ENCODE results near the gene ZIM2.
A peak's percentile ranks its signal among the peaks of the same experiment; 100 is the strongest.

The ZIM2 gene

DNA sequence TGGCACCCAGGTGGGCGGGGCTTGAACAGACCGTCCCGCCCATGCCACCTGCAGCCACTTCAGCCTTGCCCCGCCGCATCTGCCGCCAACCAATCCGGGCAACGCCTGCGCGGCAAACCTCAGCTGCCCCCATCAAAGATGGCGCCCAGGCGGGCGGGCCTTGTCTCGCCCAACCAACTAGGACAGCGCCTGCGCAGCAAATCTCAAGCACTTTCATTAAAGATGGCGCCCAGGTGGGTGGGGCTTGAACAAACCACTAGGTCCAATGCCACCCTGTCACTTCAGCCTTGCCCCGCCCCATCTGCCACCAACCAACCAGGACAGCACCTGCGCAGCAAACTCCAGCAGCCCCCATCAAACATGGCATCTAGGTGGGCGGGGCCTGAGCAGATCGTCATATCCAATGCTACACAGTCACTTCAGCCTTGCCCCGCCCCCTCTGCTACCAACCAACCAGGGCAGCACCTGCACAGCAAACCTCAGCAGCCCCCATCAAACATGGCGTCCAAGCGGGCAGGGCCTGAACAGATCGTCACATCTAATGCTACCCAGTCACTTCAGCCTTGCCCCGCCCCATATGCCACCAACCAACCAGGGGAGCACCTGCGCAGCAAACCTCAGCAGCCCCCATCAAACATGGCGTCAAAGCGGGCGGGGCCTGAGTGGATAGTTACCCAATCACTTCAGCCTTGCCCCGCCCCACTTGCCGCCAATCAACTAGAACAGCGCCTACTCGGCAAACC is 1.4 kb downstream of the ZIM2 start:
- peak; percentile 9 for DNase-seq

DNA sequence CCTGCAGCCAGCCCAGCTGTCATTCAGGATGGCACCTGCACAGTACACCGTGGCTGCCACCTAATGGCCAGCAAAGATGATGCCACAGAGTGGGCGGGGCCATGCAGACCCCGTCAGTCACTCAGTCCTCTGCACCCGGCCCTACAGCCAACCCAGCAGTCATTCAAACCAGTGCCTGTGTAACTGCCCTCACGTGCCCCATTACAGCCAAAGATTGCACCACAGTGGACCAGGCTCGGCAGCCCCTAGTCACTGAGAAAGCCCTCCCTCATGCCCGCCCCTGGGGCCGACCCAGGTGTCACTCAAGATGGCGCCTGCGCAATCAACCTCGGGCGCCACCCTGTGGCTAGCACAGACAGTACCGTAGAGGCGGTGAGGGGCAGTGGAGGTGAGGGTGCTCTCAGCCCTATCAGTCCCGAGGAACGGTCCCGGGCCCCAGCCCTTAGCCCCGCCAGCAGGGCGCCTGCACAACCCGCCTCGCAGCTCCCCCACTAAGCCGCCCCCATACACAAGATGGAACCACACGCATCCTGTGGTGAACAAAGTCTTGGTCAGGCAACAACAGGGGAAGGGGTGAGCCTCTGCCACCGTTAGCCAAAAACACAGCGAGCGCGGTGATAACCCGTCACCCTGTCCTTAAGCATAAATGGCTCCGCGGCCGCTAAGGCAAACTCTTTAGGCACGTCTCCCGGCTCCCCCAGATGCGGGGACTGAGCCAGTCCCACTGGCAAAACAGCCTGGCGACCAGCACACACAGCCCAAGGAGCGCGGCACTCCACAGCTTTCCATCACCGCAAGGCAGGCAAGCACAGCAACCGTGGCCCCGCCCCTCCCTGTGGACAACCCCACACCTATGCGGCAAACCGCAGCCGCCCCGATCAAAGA is 2.3 kb downstream of the ZIM2 start:
- DNase-seq, result no peak

DNA sequence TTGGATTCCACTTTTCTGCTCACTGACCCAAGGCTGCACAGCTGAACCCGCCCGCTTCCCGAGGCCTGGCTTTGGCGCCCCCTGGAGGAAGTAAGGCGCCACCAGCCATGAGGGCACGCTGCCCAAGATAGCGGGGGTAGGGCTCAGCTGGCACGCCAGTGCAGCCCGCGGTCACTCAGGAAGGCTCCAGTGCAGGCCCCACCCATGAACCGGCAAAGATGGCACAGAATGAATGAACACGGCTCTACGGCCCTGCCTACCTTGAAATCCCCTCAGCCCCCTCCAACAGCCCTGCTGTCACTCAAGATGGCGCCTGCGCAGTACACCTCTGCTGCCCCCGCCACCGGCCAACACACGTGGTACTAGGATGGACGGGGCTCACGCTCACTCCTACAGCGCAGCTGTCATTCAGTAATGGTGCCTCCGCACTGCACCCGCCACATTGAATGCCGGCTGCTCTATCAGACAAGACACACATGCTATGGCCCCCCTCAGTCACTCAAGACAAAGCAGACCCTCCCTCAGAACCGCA is 3.0 kb downstream of the ZIM2 start:
- DNase-seq, result no peak

DNA sequence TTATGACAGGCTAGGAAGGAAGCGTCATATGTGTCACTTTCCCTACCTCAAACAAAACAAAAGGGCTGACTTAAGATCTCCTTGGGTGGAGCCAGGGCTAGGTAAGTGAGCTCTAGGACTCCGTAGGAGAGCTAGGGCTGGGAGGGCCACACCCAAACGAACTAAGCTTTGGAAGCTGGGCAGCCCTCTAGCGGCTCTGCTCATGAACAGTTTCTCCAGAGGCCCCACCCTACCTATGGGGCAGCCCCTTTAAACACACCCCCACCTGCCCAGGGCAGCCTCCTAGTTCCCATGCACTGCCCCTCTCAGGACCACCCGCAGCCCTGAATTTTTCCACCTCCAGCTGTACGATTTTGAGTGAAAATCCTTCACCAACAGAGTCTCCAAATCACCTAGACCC is 3.5 kb downstream of the ZIM2 start:
- no peak for DNase-seq

DNA sequence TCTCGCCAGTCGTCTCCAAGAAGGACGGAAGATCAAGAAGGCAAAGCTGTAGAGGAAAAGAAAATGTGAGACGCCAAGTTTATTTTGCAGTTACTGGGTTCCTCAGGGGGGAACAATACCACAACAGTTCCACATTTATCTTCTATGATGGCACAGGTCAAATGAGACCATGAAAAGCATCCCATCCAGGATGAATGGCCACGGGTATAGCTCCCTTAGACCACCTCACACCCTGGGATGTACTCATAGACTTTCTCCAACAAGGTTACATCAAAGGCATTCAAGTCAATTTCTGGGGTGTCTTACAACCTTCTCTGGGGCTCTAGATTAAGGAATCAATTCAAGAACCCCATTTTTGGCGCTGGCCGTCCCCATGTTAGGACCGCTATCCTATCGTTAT is 4.5 kb downstream of the ZIM2 start:
- DNase-seq, result no peak

DNA sequence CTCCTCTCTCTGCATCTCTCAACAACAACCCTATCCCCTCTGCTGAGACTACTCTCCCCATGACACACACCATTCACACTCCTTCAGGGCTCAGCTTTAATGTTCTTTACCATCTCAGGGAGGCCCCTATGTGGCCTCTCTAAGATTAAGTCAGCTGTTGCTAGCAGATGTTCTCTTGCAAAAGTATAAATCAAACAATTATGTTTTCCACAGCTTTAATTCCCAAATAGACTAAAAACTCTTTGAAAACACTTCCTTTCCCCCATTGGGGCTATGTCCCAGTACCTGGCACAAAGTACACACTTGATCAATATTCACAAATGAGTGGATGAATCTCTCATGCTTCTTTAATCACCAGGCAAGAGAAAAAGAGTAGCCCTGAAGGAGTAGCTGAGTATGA is 5.1 kb downstream of the ZIM2 start:
- DNase-seq, result no peak

DNA sequence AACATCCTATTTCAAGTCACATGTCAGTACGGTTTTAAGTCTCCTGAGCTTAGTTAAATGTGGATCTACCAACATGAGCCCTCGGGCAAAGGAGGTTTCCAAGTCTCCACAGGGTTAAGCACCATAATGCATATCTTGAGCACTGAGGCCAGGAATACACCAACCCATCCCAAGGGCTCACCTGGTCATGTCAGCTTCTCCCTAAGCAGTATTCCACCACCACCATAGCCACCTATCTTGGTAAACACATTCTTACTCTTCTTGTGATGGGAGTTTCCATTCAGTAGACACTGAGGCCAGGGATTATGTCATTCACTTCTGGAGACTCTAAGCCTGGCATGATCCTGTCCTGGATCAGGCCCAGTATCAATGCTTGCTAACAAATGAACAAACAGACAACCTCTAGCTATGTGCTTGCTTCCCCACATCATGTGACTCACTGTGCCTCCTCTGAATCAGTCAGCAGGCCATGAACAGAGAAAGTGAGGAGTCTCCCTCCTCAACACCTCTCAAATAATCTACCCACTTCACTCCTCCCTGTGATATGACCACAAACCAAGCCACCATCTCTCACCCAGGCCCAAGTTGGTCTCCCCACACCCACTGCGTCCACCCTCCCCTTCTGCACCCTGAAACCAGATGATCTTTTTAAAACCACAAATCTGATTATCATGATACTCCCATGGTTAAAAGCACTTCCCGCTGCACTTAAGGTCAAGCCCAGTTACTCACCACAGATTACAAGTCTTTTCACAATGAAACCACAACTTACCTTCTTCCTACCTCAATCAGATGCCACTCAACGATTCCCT is 5.8 kb downstream of the ZIM2 start:
- DNase-seq, result no peak

DNA sequence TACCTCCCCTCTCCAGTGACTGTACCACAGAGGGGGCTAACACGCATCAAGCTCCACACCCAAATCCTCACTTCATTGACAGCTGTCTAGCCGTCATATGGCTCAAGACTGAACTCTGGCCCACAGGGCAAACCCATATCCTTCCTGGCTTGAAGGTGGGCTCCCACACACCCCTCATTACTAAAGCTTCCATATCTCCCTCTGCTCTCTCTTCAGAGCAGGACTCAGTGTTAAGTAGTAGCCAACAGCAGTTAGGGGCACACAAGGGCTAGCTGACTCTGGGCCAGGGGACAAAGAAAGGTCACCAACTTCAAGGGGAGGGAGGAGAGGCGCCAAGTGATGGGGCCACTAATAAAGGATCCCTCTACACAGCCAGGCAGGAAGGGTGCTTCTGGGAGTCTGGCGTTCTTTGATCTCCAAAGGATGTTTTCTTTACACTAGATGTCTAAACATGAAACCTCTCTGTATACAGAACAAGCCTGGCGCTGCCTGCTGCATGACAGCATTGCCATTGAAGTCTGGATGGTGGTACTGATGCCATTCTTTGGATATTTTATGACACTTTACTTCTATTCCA is 8.1 kb downstream of the ZIM2 start:
- no peak for DNase-seq

DNA sequence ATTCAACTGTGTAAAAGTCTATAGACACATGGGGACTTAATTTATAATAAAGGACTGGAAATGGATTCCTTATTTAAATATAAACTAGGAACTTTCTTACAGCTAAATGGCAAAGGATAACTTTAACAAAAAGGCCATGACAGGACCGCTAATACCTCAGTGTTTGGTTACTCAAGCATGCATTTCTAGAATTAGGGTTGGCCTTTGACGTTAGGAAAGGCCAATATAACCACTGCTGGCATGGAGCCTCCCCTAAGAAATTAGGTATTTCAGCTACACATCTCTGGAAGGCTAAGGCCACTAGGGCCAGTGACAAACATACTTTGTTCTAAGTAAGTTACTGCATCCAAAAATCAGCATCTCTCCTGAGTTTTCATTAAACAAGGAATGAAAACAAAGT is 9.3 kb downstream of the ZIM2 start:
- DNase-seq, result no peak

DNA sequence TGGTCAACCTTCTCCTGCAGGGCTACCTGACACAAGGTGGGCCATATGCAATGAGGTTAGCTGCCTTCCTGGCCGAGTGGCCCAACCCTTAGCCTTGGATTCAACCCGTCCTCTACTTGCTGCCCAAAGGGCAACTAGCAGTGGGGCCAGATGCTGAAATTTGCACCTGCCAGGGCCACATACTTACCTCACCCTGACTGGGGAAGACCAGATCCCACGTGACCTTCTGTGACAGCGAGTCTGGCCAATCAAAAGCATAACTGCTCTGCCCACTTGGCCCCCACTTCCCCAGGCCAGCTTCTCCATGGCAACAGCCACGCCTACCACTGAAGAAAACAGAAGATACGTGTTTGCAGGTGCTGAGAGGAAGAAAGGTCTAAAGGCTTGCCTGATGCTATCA is 10.9 kb downstream of the ZIM2 start:
- no peak for DNase-seq

DNA sequence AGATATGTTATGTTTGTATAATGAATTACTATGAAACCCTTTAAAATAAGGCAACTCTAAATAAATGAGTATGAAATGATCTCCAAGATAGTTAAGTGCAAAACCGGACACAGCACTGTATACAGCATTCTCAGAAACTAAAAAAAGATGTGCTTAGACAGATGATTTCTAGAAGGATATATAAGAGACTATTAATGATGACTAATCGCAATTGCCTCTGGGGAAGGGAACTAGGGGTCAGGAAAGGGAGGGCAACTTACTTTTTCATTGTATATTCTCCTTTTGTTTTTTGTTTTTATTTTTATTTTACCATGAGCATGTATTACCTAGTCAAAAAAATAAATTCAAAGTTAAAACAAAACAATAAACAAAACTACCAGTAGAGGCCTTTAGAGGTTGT is 12.8 kb downstream of the ZIM2 start:
- no peak for DNase-seq

DNA sequence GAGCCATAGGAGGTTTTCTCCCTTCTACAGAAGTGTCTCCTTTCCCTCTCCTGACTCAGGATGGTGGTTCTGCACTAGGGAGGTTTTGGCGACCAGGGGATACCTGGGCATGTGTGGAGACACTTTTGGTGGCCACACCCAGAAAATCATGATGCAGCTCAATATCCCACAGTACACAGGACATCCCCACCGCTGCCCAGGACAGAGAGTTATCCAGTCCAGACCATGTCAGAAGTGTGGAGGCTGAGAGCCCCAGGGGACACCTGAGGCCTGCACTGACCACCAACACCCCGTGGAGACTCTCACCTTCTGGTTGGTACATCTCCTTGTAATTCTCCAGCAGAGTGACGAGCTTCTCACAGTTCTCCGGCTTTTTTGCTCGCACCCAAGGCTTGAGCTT is 16.6 kb downstream of the ZIM2 start:
- DNase-seq, result no peak

DNA sequence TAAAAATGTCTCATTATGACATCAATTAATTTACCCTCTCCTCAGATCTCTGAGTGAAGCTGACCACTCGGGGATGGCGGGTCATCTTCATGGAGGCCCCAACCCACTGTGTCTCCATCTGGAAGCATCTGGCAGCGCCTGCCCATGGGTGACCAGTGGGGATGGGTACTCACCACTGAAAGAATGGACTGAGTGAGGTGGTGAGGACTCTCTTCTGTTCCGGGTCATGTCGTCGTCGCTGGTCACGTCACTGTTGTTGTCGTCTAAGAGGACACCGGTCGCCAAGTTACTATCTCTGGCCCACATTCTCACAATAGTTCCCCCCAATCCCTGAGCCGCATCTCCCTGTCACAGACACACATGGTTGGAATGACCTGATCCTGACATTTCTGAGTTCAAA is 17.1 kb downstream of the ZIM2 start:
- no peak for DNase-seq

DNA sequence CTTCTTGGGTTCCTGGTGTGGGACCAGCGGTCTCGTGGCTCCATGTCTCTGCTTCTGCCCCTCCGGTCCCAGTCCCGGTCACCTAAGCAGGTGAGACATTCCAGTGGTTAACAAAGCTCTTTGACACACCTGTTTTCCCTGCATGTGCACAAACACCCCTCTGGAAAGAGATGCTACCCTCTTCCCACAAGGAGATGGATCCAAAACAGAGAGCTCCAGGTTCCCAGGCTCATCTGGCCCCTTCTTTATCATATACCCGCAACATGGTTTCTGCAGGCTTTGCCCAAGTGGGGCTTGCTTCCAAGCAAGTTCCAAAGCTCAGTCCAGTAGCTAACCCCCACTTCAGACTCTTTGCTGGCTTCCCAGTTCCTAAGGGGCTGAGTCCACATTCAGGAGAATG is 17.8 kb downstream of the ZIM2 start:
- no peak for DNase-seq

DNA sequence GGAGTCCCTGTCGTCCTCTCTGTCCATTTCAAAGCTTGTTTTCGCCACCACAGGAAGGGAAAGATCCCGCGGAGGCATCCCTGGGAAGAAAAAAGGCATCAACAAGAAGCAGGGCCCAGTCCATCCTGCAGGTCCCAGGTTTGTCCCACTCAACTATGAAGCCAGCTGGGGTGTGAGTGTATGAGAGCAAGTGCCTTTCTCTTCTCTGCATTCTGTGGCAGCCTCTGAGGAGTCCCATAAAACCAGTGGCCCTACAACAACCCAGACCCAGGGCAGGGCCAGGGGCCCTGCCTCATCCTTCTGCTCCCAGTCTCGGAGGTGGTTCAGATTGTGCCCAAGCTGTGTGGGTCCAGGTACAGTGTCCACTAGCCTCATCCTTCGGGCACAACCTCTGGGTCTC is 18.9 kb downstream of the ZIM2 start:
- DNase-seq, result no peak

DNA sequence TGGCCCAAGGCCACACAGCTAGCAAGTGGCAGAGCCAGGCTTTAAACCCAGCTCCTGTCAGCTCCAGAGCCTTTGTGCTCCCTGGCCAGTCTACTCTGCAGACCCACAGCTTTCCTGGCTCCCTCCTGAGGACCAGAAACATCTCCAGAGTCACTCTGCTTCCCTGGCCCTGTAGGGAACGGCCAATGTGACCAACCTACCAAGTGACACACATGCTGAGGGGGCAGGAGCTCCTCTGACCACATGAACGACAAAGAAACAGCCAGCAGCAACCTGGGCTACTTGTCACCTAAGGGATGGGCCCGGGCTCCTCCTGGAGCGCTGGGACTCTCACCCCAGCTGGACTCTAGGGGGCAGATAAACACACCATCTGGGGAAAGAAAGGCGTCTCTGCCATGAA is 19.3 kb downstream of the ZIM2 start:
- no peak for DNase-seq

DNA sequence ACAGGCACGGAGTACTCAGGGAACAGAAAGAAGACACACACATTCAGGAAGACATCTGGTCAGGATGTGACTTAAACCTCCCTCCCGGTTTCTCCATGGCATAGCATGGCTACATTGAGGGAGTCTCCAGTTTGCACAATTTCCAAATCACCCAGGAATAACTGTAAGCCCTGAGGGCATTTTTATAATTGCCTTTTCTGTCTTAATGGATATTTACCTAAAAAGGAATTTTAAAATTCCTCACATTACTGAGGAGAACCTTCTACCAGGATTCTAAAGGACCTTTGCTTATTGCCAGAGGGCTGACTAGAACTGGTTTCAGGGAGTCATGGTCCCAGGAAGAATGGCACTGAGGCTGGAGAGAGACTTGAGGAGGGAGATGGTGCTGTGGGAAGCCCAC is 21.4 kb downstream of the ZIM2 start:
- no peak for DNase-seq

DNA sequence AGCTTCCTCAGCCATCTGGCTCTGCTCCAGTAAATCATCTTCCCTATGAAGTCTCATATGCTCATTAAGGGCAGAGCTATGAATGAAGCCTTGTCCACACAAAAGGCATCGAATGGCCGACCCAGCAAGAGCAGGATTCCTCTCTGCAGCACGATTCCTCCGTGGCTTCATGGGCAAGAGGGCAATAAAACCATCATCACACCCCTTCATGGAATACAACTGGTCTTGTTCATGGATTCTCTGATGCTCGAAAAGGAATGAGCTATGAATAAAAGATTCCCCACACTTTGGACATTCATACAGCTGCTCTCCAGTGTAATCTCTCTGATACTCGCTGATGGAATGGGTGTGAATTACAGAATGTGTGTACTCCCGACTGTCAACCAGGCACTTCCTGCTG is 25.9 kb downstream of the ZIM2 start:
- DNase-seq, result no peak

DNA sequence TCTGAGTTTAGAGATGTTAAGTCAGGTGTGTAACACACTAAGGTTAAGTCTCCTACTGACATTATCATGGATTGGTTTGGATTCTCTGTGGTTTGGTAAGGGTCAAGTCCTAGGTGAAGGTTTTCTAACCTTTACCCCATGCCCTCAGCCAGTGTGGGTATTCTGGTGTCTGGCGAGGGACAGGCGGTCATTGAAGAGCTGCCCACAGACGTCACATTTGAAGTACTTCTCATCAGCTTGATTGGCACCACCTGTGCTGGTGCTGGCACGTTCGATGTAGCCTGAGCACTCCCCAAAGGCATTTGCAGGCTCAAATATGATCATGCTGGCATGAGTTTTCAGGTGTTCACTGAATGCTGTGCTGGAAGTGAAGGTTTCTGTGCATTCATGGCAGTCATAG is 27.0 kb downstream of the ZIM2 start:
- no peak for DNase-seq

DNA sequence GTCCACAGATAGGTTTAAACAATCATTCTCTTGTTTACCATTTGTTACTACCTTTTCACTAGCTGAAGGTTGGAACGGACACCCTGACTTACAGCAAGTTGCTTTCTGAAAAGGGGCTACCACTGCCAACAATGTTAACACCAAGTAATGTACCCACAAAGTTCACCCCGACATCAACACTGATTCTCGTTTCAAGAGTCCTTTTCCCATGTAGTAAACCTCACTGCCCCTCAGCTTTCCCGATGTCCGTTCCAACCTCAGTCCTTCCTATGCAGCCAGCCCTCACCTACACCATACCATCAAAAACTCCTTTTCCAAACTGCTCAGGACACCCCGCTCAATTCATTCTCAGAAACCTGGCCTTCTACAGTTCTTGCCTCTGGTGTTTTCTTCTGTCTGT is 29.0 kb downstream of the ZIM2 start:
- no peak for DNase-seq

DNA sequence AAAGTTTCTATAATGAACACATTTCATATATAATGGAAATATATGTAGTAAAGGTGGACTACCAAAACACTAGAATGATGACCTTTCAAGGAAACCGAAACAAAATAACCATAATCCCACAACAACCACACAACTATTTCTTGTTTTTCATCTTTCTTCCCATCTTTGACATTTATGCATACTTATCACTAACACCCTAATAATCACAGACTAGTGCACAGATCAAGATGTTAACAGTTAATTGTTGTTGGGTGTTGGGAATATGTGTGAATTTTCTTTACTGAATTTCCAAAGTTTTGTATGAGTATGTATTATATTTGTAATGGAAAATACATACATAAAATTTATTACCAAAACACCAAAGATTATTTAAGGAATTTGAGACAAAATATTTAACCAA is 30.3 kb downstream of the ZIM2 start:
- DNase-seq, result no peak

DNA sequence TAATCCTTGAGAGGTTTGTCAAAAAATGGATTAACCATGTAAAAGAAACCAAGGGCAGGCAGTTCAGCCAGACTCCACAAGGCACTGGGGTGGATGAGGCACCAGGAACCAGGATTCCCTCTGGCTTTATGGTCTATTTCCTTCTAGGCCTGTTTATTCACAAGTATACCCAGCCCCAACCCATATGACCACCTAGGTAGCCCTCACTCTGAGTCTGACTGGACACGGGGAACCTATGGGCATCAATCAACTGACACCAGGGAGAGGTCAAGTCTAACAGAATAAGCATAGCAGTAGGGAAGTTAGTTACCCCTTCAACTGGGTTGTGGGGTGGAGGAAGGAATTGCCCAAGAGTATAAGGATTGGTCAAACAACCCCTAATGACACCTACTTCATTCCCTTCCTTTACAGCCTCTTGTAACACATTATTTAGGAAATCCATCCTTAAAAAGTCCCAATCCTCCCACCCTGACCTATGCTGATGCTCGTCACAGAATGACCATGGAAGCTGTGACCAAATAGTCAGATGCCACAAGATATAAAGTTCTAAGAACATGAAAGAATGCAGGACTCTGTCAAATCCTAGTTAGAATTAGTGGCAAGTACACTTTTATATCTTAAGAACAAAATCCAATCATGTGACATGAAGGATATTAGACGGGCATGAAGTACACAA is 31.7 kb downstream of the ZIM2 start:
- no peak for DNase-seq

Data from CD4-positive, alpha-beta T cell treated with Interleukin-6 for 4 hours (primary cell).